GM21786 (cell line): Measurements from ENCODE around the gene SLC35F1.
"Not testable (repeated sequence)": the region's sequence is repeated elsewhere in the genome, so short reads cannot be mapped to it uniquely, and the experiment has no call there.

Source experiments
- ATAC-seq: cut with Tn5 transposase; IDR thresholded peaks from one replicate; pipeline ENCODE4 v1.9.1; 2021; ENCODE audit not compliant: unreplicated experiment

SLC35F1 gene

DNA sequence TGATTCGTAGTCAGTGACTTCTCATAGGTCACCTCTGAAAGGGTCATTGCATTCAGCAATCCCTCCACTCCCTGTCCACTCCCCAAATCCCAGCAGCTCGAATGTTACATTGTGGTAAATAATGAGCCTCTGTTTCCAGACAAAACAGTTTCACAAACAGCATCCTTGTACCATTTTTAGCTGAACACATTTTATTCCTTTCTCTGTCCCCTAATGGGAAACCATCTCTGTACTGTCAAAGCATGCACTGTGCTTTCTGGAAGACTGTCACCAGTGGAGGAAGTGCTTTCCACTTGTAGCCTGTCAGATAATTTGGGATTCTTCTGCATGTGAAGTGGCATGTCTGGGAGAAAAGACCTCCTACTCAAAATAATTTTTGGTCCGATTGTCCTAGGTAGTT is 82.0 kb downstream of the SLC35F1 start:
- ATAC-seq = no peak

DNA sequence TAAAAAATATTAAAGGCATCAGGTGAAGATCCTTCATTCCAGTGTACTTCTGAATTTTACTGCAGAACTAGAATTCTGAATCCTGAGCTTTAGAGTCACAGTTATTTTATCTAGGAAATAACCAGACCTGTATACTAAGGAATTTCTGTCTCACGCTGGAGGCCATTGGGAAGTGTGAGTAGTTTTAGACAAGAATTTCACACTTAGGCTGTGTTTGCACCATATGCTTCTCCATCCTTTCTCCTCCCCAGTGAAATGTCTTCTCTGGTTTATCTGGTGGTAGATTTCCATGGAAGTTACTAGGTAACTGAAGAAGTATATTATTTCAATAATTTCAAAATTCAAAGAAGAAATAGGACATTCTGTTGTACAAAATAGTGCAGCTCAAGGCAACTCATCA is 83.1 kb downstream of the SLC35F1 start:
- no peak for ATAC-seq

DNA sequence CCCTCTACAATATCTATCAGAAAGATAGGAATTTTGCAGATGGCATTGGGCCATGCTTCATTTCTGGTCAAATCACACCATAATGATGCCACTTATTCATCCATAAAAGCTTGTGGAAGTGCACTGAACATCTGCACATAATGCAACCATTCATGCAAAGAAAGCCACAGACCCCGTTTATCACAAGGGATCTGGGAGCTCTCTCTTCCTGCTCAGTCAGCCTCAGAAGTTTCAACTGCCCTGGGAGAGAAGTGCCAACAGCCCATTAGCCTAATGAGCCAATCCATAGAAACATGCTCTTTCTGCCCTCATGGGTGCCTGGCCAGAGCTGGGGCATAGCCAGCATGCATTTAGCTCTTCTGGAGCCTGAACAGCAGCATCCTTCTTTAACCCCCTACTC is 85.8 kb downstream of the SLC35F1 start:
- ATAC-seq = no peak

DNA sequence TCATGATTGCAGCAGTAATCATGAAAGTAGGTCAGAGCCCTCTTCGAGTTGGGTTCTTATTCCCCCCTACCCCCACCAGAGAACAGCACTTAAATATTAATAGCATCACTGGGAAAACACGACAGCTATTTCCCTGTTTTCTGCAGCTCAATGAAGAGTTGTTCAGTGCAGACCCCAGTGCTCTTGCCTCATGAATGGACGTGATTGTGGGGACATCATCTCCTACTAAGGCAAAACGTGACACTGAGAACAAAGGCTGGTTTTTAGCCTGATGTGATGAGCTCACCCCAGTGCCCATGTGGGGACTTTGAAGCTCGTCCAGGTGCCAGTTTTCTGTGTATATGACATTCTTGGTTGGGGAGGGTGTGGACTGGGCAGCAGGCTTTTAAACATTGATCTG is 105.9 kb downstream of the SLC35F1 start:
- ATAC-seq = no peak

GRCh38 chr6:118016532-118016931 is 109.5 kb downstream of the SLC35F1 start:
- no peak for ATAC-seq

DNA sequence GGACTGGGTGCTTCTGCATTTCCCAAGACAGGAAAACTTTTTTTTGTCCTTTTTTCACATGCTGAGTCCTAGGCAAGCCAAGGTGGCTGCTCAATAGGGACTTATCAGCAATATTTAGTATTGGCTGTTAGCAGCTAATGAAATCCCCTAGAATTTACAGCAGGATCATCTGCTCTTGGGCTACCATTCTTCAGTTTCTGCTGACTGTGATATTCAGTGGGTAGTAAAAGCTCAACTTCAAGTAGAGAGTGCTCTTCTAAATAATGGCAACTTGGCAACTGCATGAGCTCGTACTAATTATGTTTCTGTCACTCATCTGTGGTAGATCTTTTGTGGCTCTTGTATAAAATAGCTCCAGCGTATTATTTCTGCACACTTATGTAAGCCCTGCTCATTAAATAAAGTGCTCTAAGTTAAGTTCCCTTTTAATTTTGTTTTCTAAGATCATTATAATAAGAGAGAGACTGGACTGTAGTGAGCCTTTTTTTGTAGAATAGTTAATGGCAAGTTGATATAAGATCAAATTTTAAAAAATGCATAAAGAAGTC is 110.3 kb downstream of the SLC35F1 start:
- no peak for ATAC-seq

DNA sequence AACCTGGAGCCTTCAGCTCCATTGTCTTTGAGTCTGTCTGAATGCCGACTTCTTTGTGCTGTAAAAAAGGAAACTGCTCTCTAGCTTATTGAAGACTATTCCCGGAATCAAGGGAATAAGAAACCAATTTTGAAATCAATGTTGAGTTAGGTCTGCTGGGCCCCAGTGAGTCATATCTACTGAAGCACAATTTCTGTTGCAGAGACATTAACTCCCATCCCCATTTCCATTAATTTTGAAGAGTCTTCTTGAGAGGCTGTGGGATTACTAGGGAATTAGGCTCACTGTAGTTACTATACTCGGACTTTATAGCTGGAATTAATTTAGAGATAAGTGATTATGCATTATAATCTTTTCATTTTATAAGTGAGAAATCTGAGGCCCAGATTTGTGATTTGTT is 116.7 kb downstream of the SLC35F1 start:
- ATAC-seq = no peak

- ATAC-seq = no peak
Observed at GRCh38 chr6:118029967-118030366, 122.9 kb downstream of the SLC35F1 start.

GRCh38 chr6:118037479-118037878 is 130.4 kb downstream of the SLC35F1 start:
- ATAC-seq = not testable (repeated sequence)

GRCh38 chr6:118042855-118043254 is 135.8 kb downstream of the SLC35F1 start:
- ATAC-seq = no peak

- no peak for ATAC-seq
Observed at GRCh38 chr6:118044275-118044674, 137.2 kb downstream of the SLC35F1 start.

DNA sequence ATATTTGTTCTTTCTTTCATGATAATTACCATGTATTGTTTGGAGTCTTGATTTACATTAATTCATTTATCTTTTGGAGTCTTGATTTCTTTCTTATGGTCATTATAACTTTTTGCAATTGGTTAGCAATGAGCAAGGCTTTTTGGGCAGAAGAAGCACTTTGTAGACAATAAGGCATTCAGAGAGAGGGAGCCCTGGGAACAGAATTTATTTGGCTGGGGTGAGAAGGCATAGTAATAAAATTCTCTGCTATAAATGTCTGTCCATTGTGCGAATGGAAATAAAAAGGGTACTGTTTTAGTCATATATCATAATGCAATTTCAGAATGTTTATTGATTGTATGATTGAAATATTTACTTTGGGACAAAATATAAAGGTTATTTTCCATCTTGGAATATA is 147.0 kb downstream of the SLC35F1 start:
- ATAC-seq = no peak

DNA sequence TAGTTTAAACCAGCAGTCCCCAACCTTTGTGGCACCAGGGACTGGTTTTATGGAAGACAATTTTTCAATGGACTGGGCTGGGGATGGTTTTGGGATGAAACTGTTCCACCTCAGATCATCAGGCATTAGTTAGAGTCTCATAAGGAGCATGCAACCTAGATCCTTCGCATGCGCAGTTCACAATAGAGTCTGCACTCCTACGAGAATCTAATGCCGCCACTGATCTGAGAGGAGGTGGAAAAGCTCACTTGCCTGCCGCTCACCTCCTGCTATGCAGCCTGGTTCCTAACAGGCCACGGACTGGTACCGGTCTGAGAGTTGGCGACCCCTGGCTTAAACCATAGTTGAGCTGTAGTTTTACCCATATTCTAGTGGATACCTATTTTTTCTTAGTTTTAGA is 154.6 kb downstream of the SLC35F1 start:
- ATAC-seq = no peak

DNA sequence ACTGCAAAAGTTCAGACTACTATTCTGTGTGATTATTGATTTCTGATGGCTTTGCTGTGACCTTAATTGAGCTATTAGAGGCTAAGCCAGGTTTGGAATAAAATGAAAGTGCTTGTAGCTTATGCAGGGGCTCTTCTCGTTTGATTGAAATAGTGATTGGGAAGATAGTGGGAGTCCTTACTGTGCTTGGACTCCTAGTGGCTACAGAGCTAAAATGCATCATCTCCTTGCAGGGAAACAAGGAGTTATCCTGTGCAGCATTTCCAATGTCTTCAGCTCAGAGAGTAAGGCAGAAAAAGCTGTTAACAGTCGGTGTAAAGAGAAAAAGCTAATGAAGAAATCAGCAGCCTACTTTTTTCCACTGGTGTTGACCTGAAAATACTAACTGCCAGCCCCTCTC is 173.5 kb downstream of the SLC35F1 start:
- no peak for ATAC-seq

DNA sequence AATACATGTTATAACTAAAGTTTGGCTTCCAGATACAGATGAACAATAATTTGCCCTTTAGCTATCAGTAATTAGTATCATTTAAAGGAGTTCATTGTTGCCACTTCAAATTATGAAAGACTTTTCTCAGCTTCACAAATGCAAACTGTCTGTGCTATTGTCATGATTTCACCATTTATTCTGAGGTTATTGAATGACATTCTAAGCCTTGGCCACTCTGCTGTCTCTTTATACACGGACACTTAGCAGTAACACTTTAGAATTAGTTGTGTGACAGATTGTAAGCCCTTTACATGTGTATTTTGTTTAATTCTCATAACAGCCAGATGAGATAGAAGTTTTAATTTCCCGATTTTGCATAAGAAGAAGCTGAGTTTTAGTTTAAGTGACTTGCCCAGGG is 176.6 kb downstream of the SLC35F1 start:
- ATAC-seq = no peak

- ATAC-seq = no peak
Observed at GRCh38 chr6:118085665-118086064, 178.6 kb downstream of the SLC35F1 start.

DNA sequence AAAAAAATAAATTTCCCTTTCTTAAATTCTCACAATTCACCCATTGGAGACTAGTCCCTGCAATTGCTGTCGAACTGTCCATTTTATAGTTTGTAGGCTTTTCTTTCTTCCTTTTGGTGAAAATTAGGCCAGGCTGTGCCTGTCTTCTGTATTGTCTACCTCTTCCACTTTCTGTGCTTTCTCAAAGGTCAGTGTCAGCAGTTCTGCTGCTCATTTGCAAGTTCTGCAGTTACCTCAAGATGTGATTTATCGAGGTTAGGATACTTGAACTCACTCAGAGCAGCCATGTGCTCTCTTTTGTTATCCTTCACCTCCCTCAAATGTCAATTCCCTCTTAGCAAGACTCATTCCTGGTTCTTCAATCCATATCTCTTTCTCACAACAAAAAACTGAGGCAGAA is 179.1 kb downstream of the SLC35F1 start:
- no peak for ATAC-seq

DNA sequence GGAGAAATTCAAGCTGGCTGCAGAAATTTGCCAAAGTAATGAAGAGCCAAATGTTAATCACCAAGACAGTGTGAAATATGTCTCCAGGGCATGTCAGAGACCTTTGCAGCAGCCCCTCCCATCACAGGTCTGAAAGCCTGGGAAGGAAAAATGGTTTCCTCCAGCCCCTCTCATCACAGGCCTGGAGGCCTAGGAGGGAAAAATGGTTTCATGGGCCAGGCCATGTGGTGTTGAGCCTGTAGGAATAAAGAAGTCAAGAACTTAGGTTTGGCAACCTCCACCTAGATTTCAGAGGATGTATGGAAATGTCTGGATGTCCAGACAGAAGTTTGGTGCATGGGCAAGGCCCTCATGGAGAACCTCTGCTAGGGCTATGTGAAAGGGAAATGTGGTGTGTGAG is 185.0 kb downstream of the SLC35F1 start:
- ATAC-seq = no peak

DNA sequence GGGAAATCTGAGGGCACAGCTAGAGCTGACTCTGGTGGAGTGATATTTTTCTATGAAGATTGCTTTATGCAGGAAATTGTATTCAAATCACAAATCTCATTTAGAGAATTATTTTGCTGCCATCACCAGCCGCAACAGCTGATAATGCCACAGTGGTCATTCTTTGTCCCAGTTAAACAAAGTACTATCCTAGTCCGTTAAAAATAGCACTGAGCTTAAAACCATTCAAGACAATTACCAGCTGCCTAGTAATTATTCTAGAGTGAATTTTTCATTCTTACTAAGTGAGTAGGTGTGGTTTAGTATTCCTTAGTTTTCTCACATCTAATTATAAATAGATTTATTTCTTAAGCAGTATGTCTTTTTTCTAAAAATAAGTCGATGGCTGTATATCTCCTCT is 190.5 kb downstream of the SLC35F1 start:
- ATAC-seq = no peak

DNA sequence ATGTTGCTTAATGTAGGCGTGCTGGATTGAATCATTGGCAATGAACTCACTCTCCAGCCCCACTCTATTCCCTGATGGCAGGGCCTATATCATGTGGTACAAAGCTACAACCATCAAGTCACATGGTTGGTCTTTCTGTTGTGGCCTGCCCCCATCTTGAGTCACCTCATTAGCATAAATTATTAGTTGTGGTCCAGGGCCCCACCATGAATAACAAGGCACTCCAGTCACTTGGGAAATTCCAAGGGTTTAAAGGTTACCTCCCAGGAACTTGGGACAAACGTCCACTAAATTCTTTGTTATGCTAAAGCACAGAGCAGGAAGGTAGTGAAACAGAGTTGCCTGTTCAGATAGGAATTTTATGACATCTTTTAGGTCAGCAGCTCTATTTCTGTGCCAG is 193.7 kb downstream of the SLC35F1 start:
- no peak for ATAC-seq

- ATAC-seq = no peak
Observed at GRCh38 chr6:118101220-118101619, 194.2 kb downstream of the SLC35F1 start.

DNA sequence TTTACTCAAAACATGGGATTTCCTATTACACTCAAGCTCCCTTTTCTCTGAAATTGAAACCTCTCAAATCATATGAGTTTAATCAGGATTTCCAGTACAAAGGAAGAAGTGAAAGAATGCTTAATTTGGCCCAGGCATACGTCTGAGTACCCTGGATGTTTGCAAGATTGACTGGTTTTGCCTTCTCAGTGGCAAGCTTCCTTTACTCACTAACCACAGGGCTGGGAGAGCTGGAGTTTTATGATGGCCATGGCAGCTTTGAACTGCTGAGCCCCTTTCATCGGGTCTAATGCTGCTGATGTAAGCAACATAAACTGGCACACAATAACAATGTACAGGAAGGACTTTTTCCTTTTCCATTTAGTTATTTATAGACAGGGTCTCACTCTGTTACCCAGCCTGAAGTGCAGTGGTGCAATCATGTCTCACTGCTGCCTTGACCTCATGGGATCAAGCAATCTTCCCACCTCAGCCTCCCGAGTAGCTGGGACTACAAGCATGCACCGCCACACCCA is 194.8 kb downstream of the SLC35F1 start:
- ATAC-seq = no peak

DNA sequence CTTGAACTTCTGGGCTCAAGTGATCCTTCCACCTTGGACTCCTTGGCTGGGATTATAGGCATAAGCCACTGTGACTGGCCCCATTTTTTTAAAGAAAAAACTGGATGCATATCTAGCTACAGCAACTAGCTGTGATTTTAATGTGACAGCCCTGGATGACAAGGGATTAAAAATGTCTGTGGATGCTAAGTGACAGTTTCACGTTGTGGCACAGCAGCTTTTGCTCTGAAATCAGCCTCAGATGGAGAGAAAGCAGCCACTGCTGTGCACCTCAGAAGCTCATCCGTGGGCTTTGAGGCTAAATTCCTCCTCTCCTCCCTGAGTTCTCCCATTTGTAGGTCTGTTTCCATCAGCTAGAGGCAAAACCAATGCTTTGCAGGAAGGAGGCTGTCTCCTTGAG is 195.3 kb downstream of the SLC35F1 start:
- ATAC-seq = no peak
